Upper lobe of left lung (tissue), 4 donors: Measurements from ENCODE around the gene B3GNT9.

Source experiments
- EP300 ChIP-seq, 4 donors: sonication (generic); formaldehyde crosslinking; IDR thresholded peaks; one replicate each; pipeline ENCODE4 v1.5.1; 2017; ENCODE audit warnings: antibody characterized with exemption in 4 of 4, control low read depth in 2 of 4
- POLR2A ChIP-seq, 4 donors: fragments of 450-650 bp; IDR thresholded peaks; one replicate each; pipeline ENCODE4 v1.5.1; 2016 to 2017; ENCODE audit warnings: antibody characterized with exemption in 4 of 4, mild to moderate bottlenecking in 2 of 4
- POLR2AphosphoS5 ChIP-seq, 2 donors: sonication (generic); formaldehyde crosslinking; IDR thresholded peaks; one replicate each; pipeline ENCODE4 v1.5.1; 2017; ENCODE audit warnings: antibody characterized with exemption in 2 of 2
- TF ChIP-seq, protein P1 (sequence below), 6 experiments: fragments of 450-650 bp in 4 of 6; fragments of 200-600 bp in 2 of 6; sonication (generic) in 2 of 6; IDR thresholded peaks; one replicate each; pipeline ENCODE4 v1.5.1; 2016 to 2019; ENCODE audit warnings: antibody characterized with exemption in 6 of 6

DNA sequence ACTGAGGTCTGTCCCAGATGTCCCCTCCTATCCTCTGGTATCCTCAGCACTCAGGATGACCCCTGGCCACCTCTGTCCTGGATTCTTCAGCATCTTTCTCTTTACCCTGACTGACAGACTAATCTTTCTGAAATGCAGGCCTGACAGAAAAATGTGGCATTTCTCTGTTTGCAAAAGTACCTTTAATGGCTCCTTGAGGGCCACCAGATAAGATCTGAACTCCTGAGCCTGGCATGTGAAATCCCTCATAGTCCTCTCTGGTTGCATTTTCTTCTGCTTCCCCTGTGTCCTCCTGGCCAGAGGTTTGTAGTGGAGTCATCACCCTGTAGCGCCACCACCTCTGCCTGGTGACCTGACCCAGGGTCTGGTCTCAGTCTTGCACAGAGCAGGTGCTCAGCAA is 46.1 kb upstream of the B3GNT9 start:
- TF ChIP-seq, protein P1, sequence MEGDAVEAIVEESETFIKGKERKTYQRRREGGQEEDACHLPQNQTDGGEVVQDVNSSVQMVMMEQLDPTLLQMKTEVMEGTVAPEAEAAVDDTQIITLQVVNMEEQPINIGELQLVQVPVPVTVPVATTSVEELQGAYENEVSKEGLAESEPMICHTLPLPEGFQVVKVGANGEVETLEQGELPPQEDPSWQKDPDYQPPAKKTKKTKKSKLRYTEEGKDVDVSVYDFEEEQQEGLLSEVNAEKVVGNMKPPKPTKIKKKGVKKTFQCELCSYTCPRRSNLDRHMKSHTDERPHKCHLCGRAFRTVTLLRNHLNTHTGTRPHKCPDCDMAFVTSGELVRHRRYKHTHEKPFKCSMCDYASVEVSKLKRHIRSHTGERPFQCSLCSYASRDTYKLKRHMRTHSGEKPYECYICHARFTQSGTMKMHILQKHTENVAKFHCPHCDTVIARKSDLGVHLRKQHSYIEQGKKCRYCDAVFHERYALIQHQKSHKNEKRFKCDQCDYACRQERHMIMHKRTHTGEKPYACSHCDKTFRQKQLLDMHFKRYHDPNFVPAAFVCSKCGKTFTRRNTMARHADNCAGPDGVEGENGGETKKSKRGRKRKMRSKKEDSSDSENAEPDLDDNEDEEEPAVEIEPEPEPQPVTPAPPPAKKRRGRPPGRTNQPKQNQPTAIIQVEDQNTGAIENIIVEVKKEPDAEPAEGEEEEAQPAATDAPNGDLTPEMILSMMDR (IDR thresholded peaks at IDR 0.05) = no peak
- TF ChIP-seq POLR2A (IDR thresholded peaks at IDR 0.05) (no peak), POLR2AphosphoS5 (IDR thresholded peaks at IDR 0.05) (no peak), EP300 (IDR thresholded peaks at IDR 0.05) (no peak)
